Suprapubic skin (tissue), 3 donors: ENCODE data around the gene ZNF362.

Experiments
- POLR2A ChIP-seq, 2 donors: fragments of 450-650 bp; IDR thresholded peaks; one replicate each; pipeline ENCODE4 v1.6.1; 2017; ENCODE audit warnings: antibody characterized with exemption in 2 of 2, mild to moderate bottlenecking in 2 of 2, moderate library complexity in 2 of 2
- TF ChIP-seq, protein P1 (sequence below), 2 donors: fragments of 200-600 bp in 1 of 2; fragments of 450-650 bp in 1 of 2; sonication (generic) in 1 of 2; IDR thresholded peaks; one replicate each; pipeline ENCODE4 v1.5.1; 2016 to 2019; ENCODE audit warnings: antibody characterized with exemption in 2 of 2, mild to moderate bottlenecking in 1 of 2, moderate library complexity in 1 of 2

DNA sequence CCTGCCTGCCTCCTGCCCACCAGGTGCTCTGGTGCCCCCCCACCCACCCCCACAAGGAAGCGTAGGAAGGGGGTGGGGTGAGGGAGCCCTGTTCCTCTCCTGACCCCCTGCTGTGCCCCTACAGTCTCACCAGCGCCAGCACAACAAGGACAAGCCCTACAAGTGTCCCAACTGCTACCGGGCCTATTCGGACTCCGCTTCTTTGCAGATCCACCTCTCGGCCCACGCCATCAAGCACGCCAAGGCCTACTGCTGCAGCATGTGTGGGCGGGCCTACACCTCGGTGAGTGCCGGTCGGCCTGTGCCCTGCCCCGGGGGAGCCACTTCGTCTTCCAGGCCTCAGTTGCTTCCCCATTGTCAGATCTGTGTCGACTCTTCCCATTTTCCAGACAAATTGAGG is 38.7 kb downstream of the ZNF362 start:
- no peak for TF ChIP-seq POLR2A (IDR thresholded peaks at IDR 0.05)
- TF ChIP-seq, protein P1, sequence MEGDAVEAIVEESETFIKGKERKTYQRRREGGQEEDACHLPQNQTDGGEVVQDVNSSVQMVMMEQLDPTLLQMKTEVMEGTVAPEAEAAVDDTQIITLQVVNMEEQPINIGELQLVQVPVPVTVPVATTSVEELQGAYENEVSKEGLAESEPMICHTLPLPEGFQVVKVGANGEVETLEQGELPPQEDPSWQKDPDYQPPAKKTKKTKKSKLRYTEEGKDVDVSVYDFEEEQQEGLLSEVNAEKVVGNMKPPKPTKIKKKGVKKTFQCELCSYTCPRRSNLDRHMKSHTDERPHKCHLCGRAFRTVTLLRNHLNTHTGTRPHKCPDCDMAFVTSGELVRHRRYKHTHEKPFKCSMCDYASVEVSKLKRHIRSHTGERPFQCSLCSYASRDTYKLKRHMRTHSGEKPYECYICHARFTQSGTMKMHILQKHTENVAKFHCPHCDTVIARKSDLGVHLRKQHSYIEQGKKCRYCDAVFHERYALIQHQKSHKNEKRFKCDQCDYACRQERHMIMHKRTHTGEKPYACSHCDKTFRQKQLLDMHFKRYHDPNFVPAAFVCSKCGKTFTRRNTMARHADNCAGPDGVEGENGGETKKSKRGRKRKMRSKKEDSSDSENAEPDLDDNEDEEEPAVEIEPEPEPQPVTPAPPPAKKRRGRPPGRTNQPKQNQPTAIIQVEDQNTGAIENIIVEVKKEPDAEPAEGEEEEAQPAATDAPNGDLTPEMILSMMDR (IDR thresholded peaks at IDR 0.05) = no peak
